ENCODE measurements around the gene PIGW. TPM values are rescaled to one million over a fixed set of nuclear protein-coding genes. Genes with fewer than 3 reads are reported as not detected.
A peak's percentile ranks its signal among the peaks of the same experiment; 100 is the strongest.

Gene PIGW
- total and polyA plus RNA-seq, 10 of the 15 experiments (the other 5 are each of a cell fraction or from before 2014, with no cell fraction given) = 6.0 to 31.5 (median 13.8) TPM

GRCh38 chr17:36578671-36579070, 43.9 kb downstream of the PIGW start:
- no peaks in the 10 kb centered on the region for H3K9me3 ChIP-seq (replicated peaks; ENCODE audit: control insufficient read depth, insufficient read depth, low read length)
- RAD21 ChIA-PET (ENCODE audit: unreplicated experiment) = no interaction called here
- H3K36me3 ChIP-seq (ENCODE audit: control insufficient read depth in 2 of 2, insufficient read depth in 2 of 2, low read length in 1 of 2) = peaks cover 6 to 8% of the 10 kb centered on the region in 2 experiments
- TSS peak; percentile 38 for BruUV-seq (replicated peaks)
- no peak overlapping the region for H3K9ac ChIP-seq (ENCODE audit: control insufficient read depth, insufficient read depth, low read length)
- no peak overlapping the region for H2AFZ ChIP-seq (ENCODE audit: control insufficient read depth, low read depth, low read length)
- H3K4me3 ChIP-seq = no peak overlapping the region
- TF ChIP-seq RFX5 (IDR thresholded peaks at IDR 0.05; ENCODE audit: low read depth, low read length) (no peak), EZH2 (IDR thresholded peaks at IDR 0.05; ENCODE audit: borderline replicate concordance, control insufficient read depth, low read depth, low read length) (no peak), ZNF24 (IDR thresholded peaks at IDR 0.05) (no peak)
- no peak for DNase-seq (ENCODE audit: low read depth, low spot score)
- 100% methylated on average over 2 of the region's 2 CpGs for WGBS (ENCODE audit: insufficient coverage, insufficient replicate concordance, low lambda C conversion rate, missing lambda C conversion rate)
- CTCF ChIA-PET = interaction anchor here (0.9 kb wide), 1 partner anchor 12 kb away, joined by 3 read pairs; no protein-coding TSS in a partner anchor
- SMC1A ChIA-PET (ENCODE audit: uncharacterized antibody, unreplicated experiment) = interaction anchor here (0.9 to 1.0 kb wide), 2 partner anchors 13 to 25 kb away, joined by 3 read pairs; no protein-coding TSS in a partner anchor
- POLR2A ChIA-PET = no interaction called here
- H3K27me3 ChIP-seq (replicated peaks in 1 of 2; ENCODE audit: control insufficient read depth in 2 of 2, insufficient read depth in 2 of 2, low read length in 1 of 2) = no peaks in the 10 kb centered on the region
- H3K27ac ChIP-seq (ENCODE audit: control insufficient read depth, insufficient read depth) = no peak overlapping the region
- no peak overlapping the region for H3K4me2 ChIP-seq (ENCODE audit: control insufficient read depth, insufficient read depth)
- no peaks in the 10 kb centered on the region for H3K79me2 ChIP-seq (ENCODE audit: control insufficient read depth, insufficient read depth, low read length)
- in situ Hi-C loops (cut with MboI) (no loop called here), intact Hi-C loops (cut with micrococcal nuclease; ENCODE audit: unreplicated experiment) (no loop called here)
- no peak for FAIRE-seq
- ATAC-seq = no peak
- no peaks in the 10 kb centered on the region; the same call in 1 of the 2 replicates for H4K20me1 ChIP-seq (ENCODE audit: control insufficient read depth, insufficient read depth)
- H3K4me1 ChIP-seq (ENCODE audit: control insufficient read depth, insufficient read depth, low read length) = no peaks in the 10 kb centered on the region

- CTCF ChIA-PET = interaction anchor here (1.4 kb wide), 1 partner anchor 33 kb away, joined by 4 read pairs; no protein-coding TSS in a partner anchor
- SMC1A ChIA-PET (ENCODE audit: uncharacterized antibody, unreplicated experiment) = no interaction called here
- no peak overlapping the region for H3K27ac ChIP-seq (ENCODE audit: control insufficient read depth, insufficient read depth)
- WGBS (ENCODE audit: insufficient coverage, insufficient replicate concordance, low lambda C conversion rate, missing lambda C conversion rate) = 100% methylated on average over 1 of the region's 1 CpG
- H3K4me2 ChIP-seq (ENCODE audit: control insufficient read depth, insufficient read depth) = no peak overlapping the region
- RAD21 ChIA-PET (ENCODE audit: unreplicated experiment) = interaction anchor here (2.0 kb wide), 1 partner anchor 18 kb away, joined by 4 read pairs; the partner anchor contains the start of gene MRM1
- FAIRE-seq (no peak), DNase-seq (ENCODE audit: low read depth, low spot score) (no peak), ATAC-seq (no peak)
- no peaks in the 10 kb centered on the region for H3K4me1 ChIP-seq (ENCODE audit: control insufficient read depth, insufficient read depth, low read length)
- H4K20me1 ChIP-seq (ENCODE audit: control insufficient read depth, insufficient read depth) = no peaks in the 10 kb centered on the region
- no peaks in the 10 kb centered on the region for H3K79me2 ChIP-seq (ENCODE audit: control insufficient read depth, insufficient read depth, low read length)
- H3K4me3 ChIP-seq = no peak overlapping the region
- BruUV-seq (replicated peaks) = no TSS peak
- H2AFZ ChIP-seq (ENCODE audit: control insufficient read depth, low read depth, low read length) = no peak overlapping the region
- no peak overlapping the region for H3K9ac ChIP-seq (ENCODE audit: control insufficient read depth, insufficient read depth, low read length)
- no peaks in the 10 kb centered on the region for H3K9me3 ChIP-seq (replicated peaks; ENCODE audit: control insufficient read depth, insufficient read depth, low read length)
- peaks cover 15 to 16% of the 10 kb centered on the region in 2 experiments for H3K36me3 ChIP-seq (ENCODE audit: control insufficient read depth in 2 of 2, insufficient read depth in 2 of 2, low read length in 1 of 2)
- intact Hi-C loops (cut with micrococcal nuclease; ENCODE audit: unreplicated experiment) = no loop called here
- no peaks in the 10 kb centered on the region for H3K27me3 ChIP-seq (replicated peaks in 1 of 2; ENCODE audit: control insufficient read depth in 2 of 2, insufficient read depth in 2 of 2, low read length in 1 of 2)
- in situ Hi-C loops (cut with MboI) = no loop called here
- POLR2A ChIA-PET = no interaction called here
- TF ChIP-seq CREM (IDR thresholded peaks at IDR 0.05; ENCODE audit: low read depth) (no peak), MLLT1 (IDR thresholded peaks at IDR 0.05) (no peak), EED (IDR thresholded peaks at IDR 0.05; ENCODE audit: low read depth) (no peak), ETV6 (conservative IDR thresholded peaks at IDR 0.05 in 1 of 2, IDR thresholded peaks at IDR 0.05 in 1 of 2; ENCODE audit: borderline replicate concordance in 1 of 2, low read depth in 1 of 2) (no peak), MTA3 (IDR thresholded peaks at IDR 0.05; ENCODE audit: borderline replicate concordance, low read length) (no peak), SREBF2 (IDR thresholded peaks at IDR 0.05; ENCODE audit: low read length) (no peak), YY1 (IDR thresholded peaks at IDR 0.05; ENCODE audit: low read depth, low read length) (no peak), CHD1 (IDR thresholded peaks at IDR 0.05; ENCODE audit: low read depth, low read length) (no peak), EP300 (IDR thresholded peaks at IDR 0.05; ENCODE audit: borderline replicate concordance in 1 of 2, control insufficient read depth in 1 of 2, low read depth in 2 of 2, low read length in 2 of 2) (no peak), NFYA (IDR thresholded peaks at IDR 0.05; ENCODE audit: borderline replicate concordance, low read depth, low read length) (no peak), ZNF622 (IDR thresholded peaks at IDR 0.05) (no peak), GATAD2B (conservative IDR thresholded peaks at IDR 0.05; ENCODE audit: low read depth) (no peak), ZNF384 (IDR thresholded peaks at IDR 0.05; ENCODE audit: borderline replicate concordance, low read depth, low read length) (no peak), POU2F2 (IDR thresholded peaks at IDR 0.05; ENCODE audit: borderline replicate concordance, low read depth, low read length) (no peak), MEF2B (IDR thresholded peaks at IDR 0.05; ENCODE audit: partially characterized antibody, poor library complexity, severe bottlenecking) (no peak)
Measured at GRCh38 chr17:36583787-36584186, 49.0 kb downstream of the PIGW start.
